RWPE2 (cell line): ENCODE data around the gene MIAT.

ENCODE experiments used
- ATAC-seq: fragments of 200-7000 bp; cut with Tn5 transposase; 3 replicates; pipeline ENCODE4 v1.9.1; 2021; ENCODE audit warnings: low read depth
- DNase-seq: peaks from one replicate; pipeline ENCODE4 v3.0.0-alpha.2; 2020; ENCODE audit warnings: low spot score
- H3K27ac ChIP-seq: fragments of 450-650 bp; 2 replicates; pipeline ENCODE4 v1.5.1; 2017; ENCODE audit warnings: mild to moderate bottlenecking; ENCODE audit not compliant: poor library complexity, severe bottlenecking
- H3K27me3 ChIP-seq: fragments of 250-450 bp; sonication (Bioruptor Pico); 2 replicates; pipeline ENCODE4 v1.5.1; 2021; ENCODE audit warnings: mild to moderate bottlenecking, moderate library complexity; ENCODE audit not compliant: insufficient read depth, poor library complexity, severe bottlenecking
- H3K36me3 ChIP-seq: fragments of 250-450 bp; sonication (Bioruptor Pico); 2 replicates; pipeline ENCODE4 v1.5.1; 2020; ENCODE audit warnings: low read depth, mild to moderate bottlenecking, moderate library complexity
- H3K4me1 ChIP-seq: fragments of 250-450 bp; sonication (Bioruptor Pico); 2 replicates; pipeline ENCODE4 v1.5.1; 2021; ENCODE audit warnings: mild to moderate bottlenecking, moderate library complexity; ENCODE audit not compliant: insufficient read depth, poor library complexity, severe bottlenecking
- H3K4me3 ChIP-seq: fragments of 250-450 bp; sonication (Bioruptor Pico); 2 replicates; pipeline ENCODE4 v1.5.1; 2021; ENCODE audit warnings: mild to moderate bottlenecking, moderate library complexity; ENCODE audit not compliant: severe bottlenecking
- H3K9me3 ChIP-seq: fragments of 250-450 bp; sonication (Bioruptor Pico); 2 replicates; pipeline ENCODE4 v1.5.1; 2021; ENCODE audit warnings: mild to moderate bottlenecking, moderate library complexity; ENCODE audit not compliant: severe bottlenecking
- TF ChIP-seq, protein P1 (sequence below): fragments of 450-650 bp; IDR thresholded peaks from one replicate; pipeline ENCODE4 v1.5.1; 2017; ENCODE audit warnings: mild to moderate bottlenecking, moderate library complexity; ENCODE audit not compliant: poor library complexity, severe bottlenecking

MIAT gene

DNA sequence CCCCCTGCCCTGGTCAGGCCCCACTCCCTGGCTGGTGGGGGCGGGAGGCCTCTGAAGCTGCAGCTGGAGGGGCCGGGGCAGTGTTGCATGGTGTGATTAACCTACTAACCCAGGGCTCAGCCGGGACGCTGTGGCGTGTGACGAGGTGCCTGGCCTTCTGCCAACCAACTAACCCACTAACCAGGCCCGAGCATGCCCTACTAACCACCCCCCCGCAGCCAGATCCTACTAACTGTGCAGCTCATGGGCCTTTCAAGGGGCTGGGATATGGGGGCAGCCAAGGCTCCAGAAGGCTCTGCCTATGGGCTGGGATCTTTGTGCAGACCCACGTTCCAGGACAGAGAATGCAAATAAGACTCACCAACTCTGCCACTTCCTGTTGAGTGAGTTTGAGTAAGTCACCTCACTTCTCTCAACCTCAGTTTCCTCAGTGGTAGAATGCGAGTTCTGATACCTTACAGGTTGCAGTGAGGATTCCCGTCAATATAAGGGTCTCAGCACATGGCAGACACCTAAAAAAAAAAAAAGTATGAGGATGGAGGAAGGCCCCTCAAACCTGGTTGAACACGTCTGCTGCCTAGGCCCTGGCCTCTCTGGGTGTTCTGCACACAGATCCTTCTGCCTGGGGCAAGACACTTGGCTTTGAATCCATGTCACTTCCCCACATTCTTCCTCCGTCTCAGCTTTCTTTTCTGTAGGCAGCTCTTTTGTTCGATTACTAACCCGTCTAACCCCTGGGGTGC, 14.1 kb downstream of the MIAT start:
- Histone ChIP-seq H3K4me1 (peaks cover 25% of the 10 kb centered on the region), H3K9me3 (no peaks in the 10 kb centered on the region), H3K36me3 (no peaks in the 10 kb centered on the region), H3K4me3 (no peak overlapping the region), H3K27ac (peak overlapping the region; percentile 99), H3K27me3 (no peaks in the 10 kb centered on the region)
- TF ChIP-seq, protein P1, sequence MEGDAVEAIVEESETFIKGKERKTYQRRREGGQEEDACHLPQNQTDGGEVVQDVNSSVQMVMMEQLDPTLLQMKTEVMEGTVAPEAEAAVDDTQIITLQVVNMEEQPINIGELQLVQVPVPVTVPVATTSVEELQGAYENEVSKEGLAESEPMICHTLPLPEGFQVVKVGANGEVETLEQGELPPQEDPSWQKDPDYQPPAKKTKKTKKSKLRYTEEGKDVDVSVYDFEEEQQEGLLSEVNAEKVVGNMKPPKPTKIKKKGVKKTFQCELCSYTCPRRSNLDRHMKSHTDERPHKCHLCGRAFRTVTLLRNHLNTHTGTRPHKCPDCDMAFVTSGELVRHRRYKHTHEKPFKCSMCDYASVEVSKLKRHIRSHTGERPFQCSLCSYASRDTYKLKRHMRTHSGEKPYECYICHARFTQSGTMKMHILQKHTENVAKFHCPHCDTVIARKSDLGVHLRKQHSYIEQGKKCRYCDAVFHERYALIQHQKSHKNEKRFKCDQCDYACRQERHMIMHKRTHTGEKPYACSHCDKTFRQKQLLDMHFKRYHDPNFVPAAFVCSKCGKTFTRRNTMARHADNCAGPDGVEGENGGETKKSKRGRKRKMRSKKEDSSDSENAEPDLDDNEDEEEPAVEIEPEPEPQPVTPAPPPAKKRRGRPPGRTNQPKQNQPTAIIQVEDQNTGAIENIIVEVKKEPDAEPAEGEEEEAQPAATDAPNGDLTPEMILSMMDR = no peak
- DNase-seq (peak; percentile 78), ATAC-seq (no peak)

DNA sequence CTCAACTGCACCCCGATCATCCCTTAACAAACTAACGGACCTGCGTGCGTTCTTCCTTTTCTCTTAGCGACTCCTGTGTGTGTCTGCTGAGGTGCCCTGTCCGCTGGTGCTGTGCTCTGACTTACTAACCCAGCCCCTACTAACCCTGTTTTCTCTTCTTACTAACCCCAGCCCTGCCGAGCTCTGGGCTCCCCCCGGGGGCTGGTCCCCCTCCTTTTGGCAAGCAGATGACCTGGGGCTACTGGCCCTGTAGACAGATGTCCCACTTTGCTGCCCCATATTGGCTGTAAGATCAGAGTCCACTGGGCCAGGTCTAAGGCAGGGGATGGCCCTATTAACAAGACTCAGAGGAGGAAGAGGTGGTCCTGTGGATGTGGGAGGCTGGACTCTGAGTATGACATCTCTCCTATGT, 14.7 kb downstream of the MIAT start:
- Histone ChIP-seq H3K9me3 (no peaks in the 10 kb centered on the region), H3K36me3 (no peaks in the 10 kb centered on the region), H3K27me3 (no peaks in the 10 kb centered on the region), H3K4me1 (peaks cover 25% of the 10 kb centered on the region), H3K27ac (peak overlapping the region; percentile 99), H3K4me3 (no peak overlapping the region)
- ATAC-seq (no peak; the same call in 2 of the 3 replicates), DNase-seq (no peak)
- TF ChIP-seq, protein P1 = no peak

DNA sequence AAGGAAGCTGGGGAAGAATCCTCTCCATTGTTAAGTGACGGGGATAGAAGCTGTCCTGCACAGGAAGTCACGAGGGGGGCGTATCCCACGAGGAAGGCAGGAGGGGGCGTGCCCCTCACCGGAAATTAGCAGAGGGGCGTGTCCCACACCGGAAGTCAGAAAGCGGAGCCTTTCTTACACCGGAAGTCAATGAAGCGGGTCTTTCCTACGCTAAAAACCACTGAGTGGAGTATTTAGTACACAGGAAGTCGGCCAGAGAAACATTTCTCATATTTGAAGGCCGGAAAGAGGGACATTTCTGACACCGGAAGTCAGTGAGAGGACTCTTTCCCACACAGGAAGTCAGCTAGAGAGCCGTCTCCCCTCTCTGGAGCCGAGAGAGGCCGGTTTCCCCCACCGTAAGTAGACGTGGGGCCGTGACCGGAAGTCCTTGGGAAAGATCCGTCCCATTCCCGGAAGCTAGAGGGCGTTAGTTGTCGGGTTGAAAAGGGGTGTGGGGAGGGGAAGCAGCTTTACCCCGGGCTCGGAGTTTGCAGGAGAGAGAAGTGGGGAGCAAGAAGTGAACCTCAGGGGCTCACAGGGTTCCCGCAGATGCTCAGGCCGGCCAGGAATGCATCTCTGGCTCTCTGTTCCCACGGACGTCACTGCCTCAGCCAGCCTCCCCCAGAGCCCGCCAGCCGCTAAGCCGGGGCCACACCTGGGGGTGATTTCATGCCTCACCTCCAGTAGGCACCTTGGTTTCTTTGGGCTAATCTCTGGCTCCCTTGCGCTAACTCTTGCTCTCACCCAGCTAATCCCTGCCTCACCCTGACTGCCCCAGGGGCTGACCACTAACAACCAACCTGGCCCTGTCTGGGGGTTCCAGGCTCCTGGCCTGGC, 15.4 kb downstream of the MIAT start:
- peak overlapping the region; percentile 62 for H3K4me3 ChIP-seq
- H3K9me3 ChIP-seq = no peaks in the 10 kb centered on the region
- H3K4me1 ChIP-seq = peaks cover 25% of the 10 kb centered on the region
- H3K36me3 ChIP-seq = no peaks in the 10 kb centered on the region
- no peaks in the 10 kb centered on the region for H3K27me3 ChIP-seq
- peak; percentile 80 for ATAC-seq
- TF ChIP-seq, protein P1 = peak; percentile 68
- DNase-seq = peak; percentile 92
- H3K27ac ChIP-seq = peak overlapping the region; percentile 99

GRCh38 chr22:26673486-26673885, 16.1 kb downstream of the MIAT start:
- no peak for DNase-seq
- peak; percentile 46 for ATAC-seq

More at GRCh38 chr22:26673486-26673885, 16.1 kb downstream of the MIAT start:
- Histone ChIP-seq H3K27me3 (no peaks in the 10 kb centered on the region), H3K4me3 (peak overlapping the region; percentile 62), H3K36me3 (no peaks in the 10 kb centered on the region), H3K4me1 (peaks cover 25% of the 10 kb centered on the region), H3K27ac (peak overlapping the region; percentile 99), H3K9me3 (no peaks in the 10 kb centered on the region)
- TF ChIP-seq, protein P1 = no peak
